HG03354 (cell line): ENCODE measurements around the gene MYO15B.

Experiments
- ATAC-seq: cut with Tn5 transposase; IDR thresholded peaks from one replicate; pipeline ENCODE4 v1.9.1; 2021; ENCODE audit warnings: mild to moderate bottlenecking; ENCODE audit not compliant: unreplicated experiment, poor library complexity, severe bottlenecking

MYO15B gene

GRCh38 chr17:75595920-75596313, 8.3 kb downstream of the MYO15B start:
- no peak for ATAC-seq

DNA sequence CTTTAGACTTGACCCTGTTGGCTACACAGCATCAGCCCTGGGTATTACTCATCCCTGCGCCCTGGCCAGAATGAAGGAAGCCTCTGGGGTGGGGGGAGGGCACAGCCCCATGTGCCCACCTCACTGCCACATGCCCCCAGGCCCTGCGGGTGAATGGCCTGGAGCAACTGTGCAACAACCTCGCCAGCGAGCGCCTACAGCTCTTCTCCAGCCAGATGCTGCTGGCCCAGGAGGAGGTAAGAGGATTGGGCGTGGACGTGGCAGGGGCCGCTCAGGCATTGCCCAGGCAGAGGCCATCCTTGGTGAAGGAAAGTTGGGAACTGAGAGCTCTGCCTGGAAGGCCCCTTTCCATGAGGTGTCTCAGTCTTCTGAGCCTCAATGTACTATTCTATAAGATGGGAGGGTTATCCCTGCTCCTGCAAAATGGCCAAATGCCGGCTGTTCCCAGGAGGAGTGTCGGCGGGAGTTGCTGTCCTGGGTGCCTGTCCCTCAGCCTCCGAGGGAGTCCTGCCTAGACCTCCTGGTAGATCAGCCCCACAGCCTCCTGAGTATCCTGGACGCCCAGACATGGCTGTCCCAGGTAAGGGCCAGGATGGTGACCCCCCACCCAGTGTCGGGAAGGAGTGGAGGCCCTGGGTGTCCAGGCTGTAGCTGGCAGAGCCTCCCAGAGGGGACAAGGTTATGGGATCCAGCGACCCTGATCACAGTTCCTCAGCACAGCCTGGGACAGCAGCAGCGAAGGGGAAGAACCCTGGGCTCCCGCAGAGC, 8.9 kb downstream of the MYO15B start:
- no peak for ATAC-seq

GRCh38 chr17:75601057-75601987, 13.7 kb downstream of the MYO15B start:
- ATAC-seq: no peak

GRCh38 chr17:75602644-75603043, 15.0 kb downstream of the MYO15B start:
- ATAC-seq: no peak

GRCh38 chr17:75603123-75603522, 15.5 kb downstream of the MYO15B start:
- no peak for ATAC-seq

DNA sequence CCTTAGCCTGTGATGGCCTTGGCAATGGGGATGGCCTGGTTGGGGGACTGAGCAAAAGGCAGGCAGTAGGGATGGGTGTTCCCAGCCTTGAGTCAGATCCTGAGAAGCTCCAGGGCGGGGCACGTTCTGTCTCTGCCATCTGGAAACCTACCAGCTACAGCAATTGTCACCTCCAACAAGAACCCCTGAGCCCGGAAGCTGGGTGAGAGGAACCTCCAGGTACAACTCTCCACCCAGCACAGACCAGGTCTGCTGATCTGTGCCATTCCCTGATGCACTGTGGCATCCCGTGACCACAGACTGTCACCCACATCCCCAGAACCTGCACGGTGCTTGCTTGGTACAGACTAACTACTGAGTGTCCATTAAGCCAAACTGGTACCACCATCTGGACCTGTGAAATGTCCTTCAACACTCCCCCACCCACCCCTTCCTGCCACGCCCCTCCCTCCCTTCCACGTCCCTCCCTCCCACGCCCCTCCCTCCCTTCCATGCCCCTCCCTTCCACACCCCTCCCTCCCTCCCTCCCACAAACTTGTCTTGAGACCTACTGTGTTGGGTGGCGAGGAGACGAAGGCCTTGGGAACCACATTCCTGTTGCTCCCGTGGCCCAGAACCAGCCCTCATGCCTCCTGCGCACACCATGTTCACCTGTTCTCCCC, 16.6 kb downstream of the MYO15B start:
- no peak for ATAC-seq

- no peak for ATAC-seq
Measured at GRCh38 chr17:75605790-75606189, 18.2 kb downstream of the MYO15B start.

DNA sequence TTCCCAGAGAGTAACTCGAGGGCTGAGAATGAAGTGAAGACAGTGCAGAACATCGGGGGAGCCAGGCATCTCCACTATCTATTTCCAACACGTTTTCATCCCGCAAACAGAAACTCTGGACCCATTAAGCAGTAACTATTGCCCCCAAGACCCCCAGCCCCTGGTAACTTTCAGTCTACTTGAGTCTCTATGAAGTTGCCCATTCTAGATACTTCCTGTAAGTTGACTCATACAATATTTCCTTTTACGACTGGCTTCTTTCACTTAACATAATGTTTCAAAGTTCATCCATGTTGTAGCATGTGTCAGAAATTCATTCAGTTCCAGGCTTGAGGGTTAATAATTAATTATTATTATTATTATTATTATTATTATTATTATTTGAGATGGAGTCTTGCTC, 19.5 kb downstream of the MYO15B start:
- ATAC-seq: no peak

DNA sequence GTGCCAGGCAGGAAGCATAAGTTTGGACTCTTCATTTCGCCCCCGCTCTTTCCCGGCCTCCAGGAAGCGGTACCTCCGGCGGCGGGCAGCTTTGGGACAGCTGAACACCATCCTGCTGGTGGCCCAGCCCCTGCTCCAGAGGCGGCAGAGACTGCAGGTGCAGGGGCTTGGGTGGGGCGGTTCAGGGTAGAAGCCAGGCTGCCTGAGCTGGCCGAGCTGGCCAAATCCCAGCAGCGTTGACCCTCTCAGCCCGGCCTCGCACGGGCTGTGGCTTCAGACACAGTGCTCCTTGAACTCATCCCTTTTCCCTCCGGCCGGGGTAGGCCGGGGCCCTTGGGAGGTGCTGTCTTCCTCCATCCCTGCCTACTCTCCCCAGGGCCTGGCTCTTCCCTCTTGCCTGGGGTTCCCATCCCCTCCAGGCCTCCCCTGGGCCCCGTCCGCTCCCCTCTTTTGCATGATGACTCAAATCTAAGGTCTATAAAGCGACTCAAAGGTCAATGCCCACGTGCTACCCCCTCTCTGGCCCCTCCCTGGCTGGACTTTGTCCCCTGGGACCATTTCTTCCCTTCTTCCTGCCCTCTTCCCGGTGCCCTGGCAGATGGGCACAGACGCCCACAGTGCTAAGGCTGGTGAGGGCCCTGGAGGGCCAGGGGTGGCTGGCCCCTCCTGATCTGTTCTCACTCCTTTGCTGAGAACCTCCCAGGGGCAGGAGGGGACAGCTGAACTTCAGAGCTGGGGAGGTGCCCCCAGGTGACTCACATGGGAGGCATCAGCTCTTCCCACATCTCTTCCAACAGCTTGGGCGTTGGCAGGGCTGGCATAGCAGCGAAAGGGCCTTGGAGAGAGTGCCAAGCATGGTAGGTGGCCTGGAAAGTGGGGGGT, 22.7 kb downstream of the MYO15B start:
- no peak for ATAC-seq

GRCh38 chr17:75611851-75612429, 24.3 kb downstream of the MYO15B start:
- ATAC-seq: no peak

DNA sequence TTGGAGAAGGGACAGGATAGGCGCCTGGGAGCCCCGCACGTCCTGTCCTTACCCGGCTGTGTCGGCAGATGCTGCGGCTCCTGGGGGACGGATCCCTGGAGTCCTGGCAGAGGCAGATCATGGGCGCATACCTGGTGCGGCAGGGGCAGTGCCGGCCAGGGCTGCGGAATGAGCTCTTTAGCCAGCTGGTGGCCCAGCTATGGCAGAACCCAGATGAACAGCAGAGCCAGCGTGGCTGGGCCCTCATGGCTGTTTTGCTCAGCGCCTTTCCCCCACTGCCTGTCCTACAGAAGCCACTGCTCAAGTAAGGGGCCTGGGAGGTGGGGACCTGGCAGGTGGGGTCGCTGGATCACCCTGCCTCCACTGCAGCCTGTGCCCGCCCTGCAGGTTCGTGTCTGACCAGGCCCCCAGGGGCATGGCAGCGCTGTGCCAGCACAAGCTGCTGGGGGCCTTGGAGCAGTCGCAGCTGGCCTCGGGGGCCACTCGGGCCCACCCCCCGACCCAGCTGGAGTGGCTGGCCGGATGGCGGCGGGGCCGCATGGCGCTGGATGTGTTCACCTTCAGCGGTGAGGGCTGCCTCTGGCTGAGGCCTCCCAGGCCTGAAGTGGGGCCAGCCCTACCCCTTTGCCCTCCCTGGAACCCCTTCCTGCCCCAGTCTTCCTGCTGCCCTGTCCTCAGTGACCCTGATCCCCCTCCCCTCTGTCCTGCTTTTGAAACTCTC, 25.5 kb downstream of the MYO15B start:
- no peak for ATAC-seq

DNA sequence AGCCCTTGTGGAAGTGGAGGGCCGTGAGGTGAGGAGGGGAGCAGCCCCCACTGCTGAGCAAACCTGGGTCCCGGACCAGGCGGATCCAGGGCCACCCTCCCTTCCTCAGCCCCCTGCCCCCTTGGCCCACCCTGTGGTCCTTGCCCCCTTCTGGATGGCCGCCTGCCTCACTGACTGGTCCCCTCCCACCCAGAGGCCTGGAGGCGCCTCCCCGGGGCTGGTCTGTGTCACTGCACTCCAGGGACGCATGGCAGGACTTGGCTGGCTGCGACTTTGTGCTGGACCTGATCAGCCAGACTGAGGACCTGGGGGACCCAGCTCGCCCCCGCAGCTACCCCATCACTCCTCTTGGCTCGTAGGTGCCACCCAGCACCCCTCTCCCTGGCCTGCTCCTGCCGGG, 26.4 kb downstream of the MYO15B start:
- no peak for ATAC-seq

- ATAC-seq: no peak
Measured at GRCh38 chr17:75614556-75615270, 27.1 kb downstream of the MYO15B start.

DNA sequence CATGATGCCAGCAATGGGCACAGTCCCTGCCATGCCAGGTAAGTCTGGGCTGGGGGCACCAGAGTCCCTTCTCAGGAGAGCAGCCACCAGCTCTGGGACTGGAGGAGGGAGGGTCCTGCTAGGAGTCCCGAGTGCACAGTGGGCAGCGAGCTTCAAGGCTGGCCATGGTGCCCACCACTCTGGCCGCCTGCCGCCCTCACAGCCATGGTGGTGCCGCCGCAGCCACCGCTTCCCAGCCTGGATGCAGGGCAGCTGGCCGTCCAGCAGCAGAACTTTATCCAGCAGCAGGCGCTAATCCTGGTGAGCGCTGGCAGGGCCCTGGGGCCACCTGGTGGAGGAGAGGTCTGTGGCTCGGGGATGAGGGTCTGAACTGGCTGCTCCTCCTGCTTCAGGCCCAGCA, 27.7 kb downstream of the MYO15B start:
- no peak for ATAC-seq

DNA sequence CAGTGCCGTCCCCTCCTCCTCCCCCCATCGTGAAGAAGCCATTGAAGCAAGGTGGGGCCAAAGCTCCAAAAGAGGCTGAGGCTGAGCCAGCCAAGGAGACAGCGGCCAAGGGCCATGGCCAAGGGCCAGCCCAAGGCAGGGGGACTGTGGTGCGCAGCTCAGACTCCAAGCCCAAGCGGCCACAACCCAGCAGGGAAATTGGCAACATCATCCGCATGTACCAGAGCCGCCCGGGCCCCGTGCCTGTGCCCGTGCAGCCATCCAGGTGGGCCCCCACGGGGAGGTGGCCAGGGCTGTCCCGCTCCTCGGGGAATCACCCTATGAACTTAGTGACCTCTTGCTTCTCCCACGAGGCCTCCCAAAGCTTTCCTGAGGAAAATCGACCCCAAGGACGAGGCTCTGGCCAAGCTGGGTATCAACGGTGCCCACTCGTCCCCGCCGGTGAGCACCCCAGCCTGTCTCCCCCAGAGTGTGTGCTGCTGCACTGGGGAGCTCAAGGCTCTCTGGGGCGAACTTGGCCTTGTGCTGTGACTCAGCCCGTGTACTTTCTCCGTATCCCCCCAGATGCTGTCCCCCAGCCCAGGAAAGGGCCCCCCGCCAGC, 29.0 kb downstream of the MYO15B start:
- no peak for ATAC-seq

GRCh38 chr17:75617218-75617617, 29.6 kb downstream of the MYO15B start:
- no peak for ATAC-seq

DNA sequence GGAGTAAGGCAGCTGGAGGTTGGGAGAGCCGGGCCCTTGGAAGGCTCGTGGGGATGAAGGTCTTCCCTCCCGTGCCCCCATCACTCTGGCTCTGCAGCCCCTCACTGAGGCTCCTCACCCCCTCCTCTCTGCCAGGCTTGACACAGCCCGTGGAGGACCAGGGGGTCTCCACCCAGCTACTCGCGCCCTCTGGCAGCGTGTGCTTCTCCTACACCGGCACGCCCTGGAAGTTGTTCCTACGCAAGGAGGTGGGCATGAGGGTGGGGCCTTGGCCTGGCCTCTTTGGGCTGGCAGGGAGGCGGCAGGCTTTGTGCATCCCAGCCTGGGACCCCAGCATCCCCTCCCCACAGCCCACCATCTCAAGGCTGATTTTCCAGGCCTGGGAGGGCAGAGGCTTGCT, 30.1 kb downstream of the MYO15B start:
- no peak for ATAC-seq
